ENCODE data around the gene FGF10.

DNA sequence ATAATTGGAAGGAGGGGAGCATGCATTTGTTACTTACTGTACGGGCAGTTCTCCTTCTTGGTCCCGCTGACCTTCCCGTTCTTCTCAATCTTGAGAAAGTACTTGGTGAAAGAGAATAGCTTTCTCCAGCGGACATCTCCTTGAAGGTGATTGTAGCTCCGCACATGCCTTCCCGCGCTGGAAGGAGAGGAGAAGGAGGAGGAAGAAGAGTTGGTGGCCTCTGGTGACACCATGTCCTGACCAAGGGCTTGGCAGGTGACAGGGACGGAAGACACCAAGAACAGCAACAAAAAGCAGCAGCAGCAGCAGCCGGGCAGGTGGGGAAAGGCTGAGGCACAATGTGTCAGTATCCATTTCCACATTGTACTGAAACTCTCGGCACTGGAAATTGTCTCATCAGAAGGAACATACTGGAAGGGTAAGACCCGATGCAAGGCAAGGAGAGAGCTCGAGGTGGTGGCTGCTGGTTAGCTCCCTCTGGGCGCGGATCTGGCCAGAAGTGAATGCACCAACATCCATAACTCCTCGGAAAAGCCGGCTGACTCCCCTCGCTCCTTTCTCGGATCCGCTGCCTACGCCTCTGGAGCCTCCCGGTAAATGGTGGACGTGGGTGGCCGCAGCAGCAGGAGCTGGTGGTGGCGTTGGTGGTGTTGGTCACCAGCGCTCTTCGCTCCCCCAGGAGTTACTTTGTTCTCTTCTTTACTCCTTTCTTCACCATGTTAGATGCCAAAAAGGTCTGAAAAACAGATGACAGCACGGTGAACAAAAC is 715 bp downstream of the FGF10 start:
- TF ChIP-seq, protein P1, sequence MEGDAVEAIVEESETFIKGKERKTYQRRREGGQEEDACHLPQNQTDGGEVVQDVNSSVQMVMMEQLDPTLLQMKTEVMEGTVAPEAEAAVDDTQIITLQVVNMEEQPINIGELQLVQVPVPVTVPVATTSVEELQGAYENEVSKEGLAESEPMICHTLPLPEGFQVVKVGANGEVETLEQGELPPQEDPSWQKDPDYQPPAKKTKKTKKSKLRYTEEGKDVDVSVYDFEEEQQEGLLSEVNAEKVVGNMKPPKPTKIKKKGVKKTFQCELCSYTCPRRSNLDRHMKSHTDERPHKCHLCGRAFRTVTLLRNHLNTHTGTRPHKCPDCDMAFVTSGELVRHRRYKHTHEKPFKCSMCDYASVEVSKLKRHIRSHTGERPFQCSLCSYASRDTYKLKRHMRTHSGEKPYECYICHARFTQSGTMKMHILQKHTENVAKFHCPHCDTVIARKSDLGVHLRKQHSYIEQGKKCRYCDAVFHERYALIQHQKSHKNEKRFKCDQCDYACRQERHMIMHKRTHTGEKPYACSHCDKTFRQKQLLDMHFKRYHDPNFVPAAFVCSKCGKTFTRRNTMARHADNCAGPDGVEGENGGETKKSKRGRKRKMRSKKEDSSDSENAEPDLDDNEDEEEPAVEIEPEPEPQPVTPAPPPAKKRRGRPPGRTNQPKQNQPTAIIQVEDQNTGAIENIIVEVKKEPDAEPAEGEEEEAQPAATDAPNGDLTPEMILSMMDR (conservative IDR thresholded peaks at IDR 0.05; ENCODE audit: low read length), result no peak
- no peak for TF ChIP-seq EZH2phosphoT487 (IDR thresholded peaks at IDR 0.05; ENCODE audit: borderline replicate concordance, low read depth, low read length)
